ENCODE results near the gene NLRC5. TPM values are rescaled to one million over a fixed set of nuclear protein-coding genes. Genes with fewer than 3 reads are reported as not detected.

The NLRC5 gene
- total RNA-seq, 1 experiment from 2014 or later: 0.98 TPM

DNA sequence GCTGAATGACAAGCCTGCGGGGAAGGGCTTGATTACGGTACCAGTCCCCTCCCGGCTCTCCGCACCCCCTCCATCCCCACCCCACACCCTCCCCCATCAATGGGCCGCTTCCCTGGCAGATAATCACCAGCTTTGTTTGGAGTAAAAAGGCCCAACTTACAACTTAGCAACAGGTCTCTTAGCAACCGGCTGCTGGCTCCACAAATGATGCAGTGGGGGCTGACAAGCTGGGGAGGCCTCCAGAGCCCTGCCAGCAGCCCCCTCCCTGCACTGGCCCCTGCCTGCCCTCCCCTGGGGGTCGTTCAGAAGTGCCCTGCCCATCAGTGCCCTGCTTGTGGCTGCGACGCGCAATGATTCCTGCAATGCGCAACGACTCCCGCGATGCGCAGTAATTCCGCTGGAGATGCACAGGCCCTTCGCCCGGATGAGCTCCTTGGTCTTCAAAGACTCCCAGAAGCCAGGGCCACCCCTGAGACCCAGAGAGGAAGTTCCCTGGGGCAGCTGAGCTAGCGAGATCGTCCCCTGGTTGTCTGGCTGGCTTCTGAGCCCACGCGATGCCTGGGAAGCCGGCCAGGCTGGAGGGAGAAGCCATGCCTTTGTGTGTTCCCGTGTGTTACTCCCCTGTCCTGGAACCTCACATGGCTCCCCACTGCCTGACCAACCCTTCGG, 126.3 kb downstream of the NLRC5 start:
- ATAC-seq: no peak
- Histone ChIP-seq H3K36me3 (ENCODE audit: low read depth, low read length) (no peaks in the 10 kb centered on the region), H3K9ac (ENCODE audit: low read length) (no peak overlapping the region), H3K79me2 (ENCODE audit: low read length) (no peaks in the 10 kb centered on the region), H4K20me1 (ENCODE audit: low read length) (no peaks in the 10 kb centered on the region), H3K27me3 (ENCODE audit: low read length) (no peaks in the 10 kb centered on the region), H3K27ac (ENCODE audit: low read length) (no peak overlapping the region), H3K9me2 (replicated peaks; ENCODE audit: low read length) (no peaks in the 10 kb centered on the region), H2AFZ (ENCODE audit: low read length) (no peak overlapping the region), H3K4me3 (ENCODE audit: low read length) (no peak overlapping the region), H3K4me1 (ENCODE audit: insufficient read depth, low read length) (no peaks in the 10 kb centered on the region), H3K4me2 (ENCODE audit: low read length) (no peak overlapping the region), H3F3A (ENCODE audit: low read length, unreplicated experiment) (no peaks in the 10 kb centered on the region), H3K9me3 (ENCODE audit: low read length) (no peaks in the 10 kb centered on the region)
- ChIA-PET CTCF (no interaction called here), POLR2A (ENCODE audit: unreplicated experiment) (no interaction called here)
- intact Hi-C loops (cut with micrococcal nuclease): no loop called here
- TF ChIP-seq, protein P1, sequence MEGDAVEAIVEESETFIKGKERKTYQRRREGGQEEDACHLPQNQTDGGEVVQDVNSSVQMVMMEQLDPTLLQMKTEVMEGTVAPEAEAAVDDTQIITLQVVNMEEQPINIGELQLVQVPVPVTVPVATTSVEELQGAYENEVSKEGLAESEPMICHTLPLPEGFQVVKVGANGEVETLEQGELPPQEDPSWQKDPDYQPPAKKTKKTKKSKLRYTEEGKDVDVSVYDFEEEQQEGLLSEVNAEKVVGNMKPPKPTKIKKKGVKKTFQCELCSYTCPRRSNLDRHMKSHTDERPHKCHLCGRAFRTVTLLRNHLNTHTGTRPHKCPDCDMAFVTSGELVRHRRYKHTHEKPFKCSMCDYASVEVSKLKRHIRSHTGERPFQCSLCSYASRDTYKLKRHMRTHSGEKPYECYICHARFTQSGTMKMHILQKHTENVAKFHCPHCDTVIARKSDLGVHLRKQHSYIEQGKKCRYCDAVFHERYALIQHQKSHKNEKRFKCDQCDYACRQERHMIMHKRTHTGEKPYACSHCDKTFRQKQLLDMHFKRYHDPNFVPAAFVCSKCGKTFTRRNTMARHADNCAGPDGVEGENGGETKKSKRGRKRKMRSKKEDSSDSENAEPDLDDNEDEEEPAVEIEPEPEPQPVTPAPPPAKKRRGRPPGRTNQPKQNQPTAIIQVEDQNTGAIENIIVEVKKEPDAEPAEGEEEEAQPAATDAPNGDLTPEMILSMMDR (conservative IDR thresholded peaks at IDR 0.05; ENCODE audit: low read depth, low read length): no peak
- TF ChIP-seq EZH2phosphoT487 (IDR thresholded peaks at IDR 0.05; ENCODE audit: borderline replicate concordance, low read length) (no peak), EZH2 (IDR thresholded peaks at IDR 0.05; ENCODE audit: low read length, unreplicated experiment) (no peak)
- no TSS peak for BruUV-seq (replicated peaks)
- no peak for DNase-seq

DNA sequence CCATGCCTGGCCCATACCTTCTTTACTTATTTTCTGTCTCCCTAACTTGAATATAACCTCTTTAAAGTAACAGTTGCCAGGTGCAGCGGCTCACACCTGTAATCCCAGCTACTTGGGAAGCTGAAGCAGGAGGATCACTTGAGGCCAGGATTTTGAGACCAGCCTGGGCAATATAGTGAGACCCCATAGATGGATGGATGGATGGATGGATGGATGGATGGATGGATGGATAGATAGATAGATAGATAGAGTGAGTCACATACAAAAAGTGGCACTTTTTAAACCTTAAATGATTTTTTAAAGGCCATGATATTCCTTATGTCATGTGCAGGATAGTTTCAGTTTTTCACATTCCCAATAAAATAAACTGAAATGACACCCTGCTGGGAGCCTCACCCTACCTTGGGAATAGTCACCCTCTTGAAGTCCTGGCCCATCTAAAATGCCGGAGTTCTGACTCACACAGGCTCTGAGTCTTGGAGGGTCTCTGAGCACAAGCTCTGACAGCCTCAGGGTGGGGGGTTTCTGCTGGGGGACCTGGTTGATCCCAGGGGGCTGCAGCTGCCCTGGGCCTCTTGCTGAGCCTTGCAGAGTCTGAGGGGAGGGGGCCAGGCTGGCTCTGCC, 129.2 kb downstream of the NLRC5 start:
- no peak overlapping the region for H3K27ac ChIP-seq (ENCODE audit: low read length)
- TF ChIP-seq EZH2phosphoT487 (IDR thresholded peaks at IDR 0.05; ENCODE audit: borderline replicate concordance, low read length) (no peak), EZH2 (IDR thresholded peaks at IDR 0.05; ENCODE audit: low read length, unreplicated experiment) (no peak)
- TF ChIP-seq, protein P1 (conservative IDR thresholded peaks at IDR 0.05; ENCODE audit: low read depth, low read length): no peak
- no peaks in the 10 kb centered on the region for H3F3A ChIP-seq (ENCODE audit: low read length, unreplicated experiment)
- CTCF ChIA-PET: no interaction called here
- BruUV-seq (replicated peaks): no TSS peak
- no peaks in the 10 kb centered on the region for H3K27me3 ChIP-seq (ENCODE audit: low read length)
- H3K79me2 ChIP-seq (ENCODE audit: low read length): no peaks in the 10 kb centered on the region
- no peak for ATAC-seq
- H2AFZ ChIP-seq (ENCODE audit: low read length): no peak overlapping the region
- H4K20me1 ChIP-seq (ENCODE audit: low read length): no peaks in the 10 kb centered on the region
- no peak for DNase-seq
- no peaks in the 10 kb centered on the region for H3K9me2 ChIP-seq (replicated peaks; ENCODE audit: low read length)
- no peak overlapping the region for H3K4me3 ChIP-seq (ENCODE audit: low read length)
- no peaks in the 10 kb centered on the region for H3K9me3 ChIP-seq (ENCODE audit: low read length)
- H3K9ac ChIP-seq (ENCODE audit: low read length): no peak overlapping the region
- intact Hi-C loops (cut with micrococcal nuclease): no loop called here
- H3K4me2 ChIP-seq (ENCODE audit: low read length): no peak overlapping the region
- H3K36me3 ChIP-seq (ENCODE audit: low read depth, low read length): no peaks in the 10 kb centered on the region
- H3K4me1 ChIP-seq (ENCODE audit: insufficient read depth, low read length): no peaks in the 10 kb centered on the region
- POLR2A ChIA-PET (ENCODE audit: unreplicated experiment): no interaction called here
